IMR-90 (cell line): ENCODE data around the gene HAND1. TPM values are rescaled to one million over a fixed set of nuclear protein-coding genes. Genes with fewer than 3 reads are reported as not detected.

ENCODE experiments used
- CTCF ChIP-seq: conservative IDR thresholded peaks from 2 replicates; pipeline ENCODE4 v1.5.1; 2012; ENCODE audit warnings: mild to moderate bottlenecking, low read depth, low read length, improper control_type of control experiment
- polyA plus RNA-seq, 3 experiments: library from polyadenylated mRNA; depleted of rRNA; stranded (reverse); fragments of >200 nt; gene quantifications; 2 replicates each; pipeline ENCODE4 v1.2.3, GENCODE V29; 2012; ENCODE audit warnings: low replicate concordance in 1 of 3
- total RNA-seq: library from RNA; depleted of rRNA; stranded (reverse); fragments of >200 nt; gene quantifications from 2 replicates; pipeline ENCODE4 v1.2.3, GENCODE V29; 2012

Gene HAND1
- total and polyA plus RNA-seq, 2 of the 4 experiments (the other 2 are of a cell fraction): not detected

GRCh38 chr5:154446195-154447088 lies 31.6 kb downstream of the HAND1 start (continued):
- no peak for TF ChIP-seq CTCF
